Activated CD4-positive, alpha-beta memory T cell treated with anti-CD3 and anti-CD28 coated beads for 36 hours (primary cell): ENCODE results near the gene TPST2. TPM values are rescaled to one million over a fixed set of nuclear protein-coding genes. Genes with fewer than 3 reads are reported as not detected.
"Not testable (repeated sequence)": the region's sequence is repeated elsewhere in the genome, so short reads cannot be mapped to it uniquely, and the experiment has no call there.

ENCODE experiments used
- CTCF ChIA-PET: fragments of 350-600 bp; sonication (Branson Sonifier 250); formaldehyde crosslinking; loops from one replicate; lab custom pipeline; 2021; ENCODE audit warnings: antibody characterized with exemption, inconsistent platforms; lab: Charles Lee
- POLR2A ChIA-PET: fragments of 350-600 bp; sonication (Branson Sonifier 250); formaldehyde crosslinking; loops from one replicate; lab custom pipeline; 2021; ENCODE audit warnings: antibody characterized with exemption; lab: Charles Lee
- DNase-seq: peaks from one replicate; pipeline ENCODE4 v3.0.0-alpha.2; 2020
- H3K27ac Mint-ChIP-seq: one replicate; pipeline ENCODE4 v1.8.0; 2021; ENCODE audit warnings: mixed read lengths
- H3K27me3 Mint-ChIP-seq: one replicate; pipeline ENCODE4 v1.8.0; 2021; ENCODE audit warnings: mixed read lengths
- H3K36me3 Mint-ChIP-seq: one replicate; pipeline ENCODE4 v1.8.0; 2021; ENCODE audit warnings: mixed read lengths
- H3K4me1 Mint-ChIP-seq: one replicate; pipeline ENCODE4 v1.8.0; 2021; ENCODE audit warnings: low read depth, mixed read lengths
- H3K4me3 Mint-ChIP-seq: one replicate; pipeline ENCODE4 v1.8.0; 2021; ENCODE audit warnings: mild to moderate bottlenecking, mixed read lengths
- H3K9me3 Mint-ChIP-seq: one replicate; pipeline ENCODE4 v1.8.0; 2021; ENCODE audit warnings: mixed read lengths
- intact Hi-C: fragments of 100-400 bp; cut with micrococcal nuclease; formaldehyde crosslinking; loops from one replicate; pipeline ENCODE4 v1.15.1; 2023
- total RNA-seq, 2 experiments: library from RNA; stranded (reverse); gene quantifications; one replicate each; pipeline ENCODE4 v1.2.3, GENCODE V29; 2021

The TPST2 gene
- total RNA-seq, 2 experiments from 2014 or later = 27.9 to 31.2 TPM

DNA sequence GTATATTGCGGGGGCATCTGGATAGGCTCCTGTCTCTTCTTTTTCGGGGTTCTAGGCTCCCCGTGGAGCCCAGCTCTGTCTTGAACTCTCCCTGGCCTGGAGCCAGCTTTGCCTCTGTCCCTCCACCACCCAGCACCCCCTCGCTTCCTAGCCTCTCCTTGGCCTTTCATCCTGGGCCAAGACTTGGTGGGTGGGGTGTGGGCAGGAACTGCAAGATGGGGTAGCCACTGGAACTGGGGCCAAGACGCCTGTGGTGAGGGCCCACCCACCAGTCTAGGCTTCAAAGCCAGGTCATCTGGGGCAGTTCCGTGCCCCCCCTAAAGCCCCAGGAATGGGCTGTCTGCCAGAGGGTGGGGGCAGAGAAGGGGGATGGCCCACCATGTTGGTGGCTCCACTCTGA lies 29.6 kb upstream of the TPST2 start:
- no peak for DNase-seq
- intact Hi-C loops = no loop called here
- no peaks in the 10 kb centered on the region for H3K27me3 Mint-ChIP-seq
- H3K36me3 Mint-ChIP-seq = no peaks in the 10 kb centered on the region
- no peak overlapping the region for H3K27ac Mint-ChIP-seq
- ChIA-PET POLR2A (no interaction called here), CTCF (no interaction called here)
- H3K4me3 Mint-ChIP-seq = no peak overlapping the region
- no peaks in the 10 kb centered on the region for H3K4me1 Mint-ChIP-seq
- H3K9me3 Mint-ChIP-seq = peaks cover 3% of the 10 kb centered on the region

GRCh38 chr22:26618455-26618854 lies 28.5 kb upstream of the TPST2 start:
- H3K4me3 Mint-ChIP-seq = no peak overlapping the region
- intact Hi-C loops = no loop called here
- POLR2A ChIA-PET = no interaction called here
- H3K9me3 Mint-ChIP-seq = no peaks in the 10 kb centered on the region
- no peaks in the 10 kb centered on the region for H3K27me3 Mint-ChIP-seq
- H3K36me3 Mint-ChIP-seq = no peaks in the 10 kb centered on the region
- DNase-seq = no peak
- no peaks in the 10 kb centered on the region for H3K4me1 Mint-ChIP-seq
- H3K27ac Mint-ChIP-seq = no peak overlapping the region
- CTCF ChIA-PET = no interaction called here

DNA sequence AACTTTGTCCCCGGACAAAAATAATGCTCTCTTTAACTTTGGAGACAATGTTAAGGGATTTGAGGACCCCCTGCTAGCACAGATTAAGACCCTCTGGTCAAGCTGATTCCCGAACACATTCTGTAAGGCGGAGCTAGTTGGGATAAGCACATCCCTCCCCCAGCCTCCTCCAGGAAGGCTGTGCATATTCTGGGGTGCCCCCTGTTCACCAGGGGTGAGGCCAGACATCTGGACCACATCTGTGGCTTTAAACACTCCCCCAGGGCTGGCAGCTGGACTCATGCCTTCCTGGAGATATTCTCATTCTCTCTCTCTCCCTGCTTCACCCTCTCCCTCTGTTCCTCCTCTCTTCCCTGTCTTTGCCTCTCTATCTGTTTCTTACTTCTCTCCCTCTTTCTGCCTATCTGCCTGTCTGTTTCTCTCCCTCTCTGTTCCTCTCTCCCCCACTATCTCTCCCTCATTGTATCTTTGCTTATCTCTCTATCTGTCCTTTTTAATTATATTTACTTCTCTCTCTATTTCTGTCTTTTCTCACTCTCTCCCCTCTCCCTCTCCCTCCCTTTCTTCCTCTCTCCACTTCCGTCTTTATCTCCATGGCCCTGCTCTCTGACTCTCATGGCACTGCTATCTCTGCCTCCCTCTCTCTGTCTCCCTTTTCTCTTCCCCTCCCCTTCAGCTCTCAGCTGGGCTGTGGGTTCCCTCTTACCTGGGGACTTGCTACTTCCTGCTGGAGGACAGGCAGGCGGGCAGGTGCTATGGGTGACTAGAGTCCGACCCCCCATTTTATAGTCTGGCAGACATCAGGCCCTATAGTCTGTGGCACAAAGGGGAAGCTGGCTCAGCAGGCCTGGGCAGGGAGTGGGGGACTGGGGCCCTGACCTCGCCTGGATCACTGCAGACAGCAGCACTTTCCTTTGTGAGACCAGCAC lies 27.6 kb upstream of the TPST2 start, which contains the start of gene CRYBB1:
TSS of gene CRYBB1 (minus strand) at position 757 of the 929 bp plus-strand sequence. CDS start 1,708 bp downstream, outside the sequence.
- CTCF ChIA-PET = no interaction called here
- Mint-ChIP-seq H3K36me3 (no peaks in the 10 kb centered on the region), H3K4me3 (no peak within 1 kb of the TSS), H3K4me1 (no peaks in the 10 kb centered on the region), H3K9me3 (no peaks in the 10 kb centered on the region), H3K27me3 (no peaks in the 10 kb centered on the region), H3K27ac (no peak within 1 kb of the TSS)
- DNase-seq = no peak
- intact Hi-C loops = no loop called here
- POLR2A ChIA-PET = no interaction called here

- CTCF ChIA-PET = no interaction called here
- H3K9me3 Mint-ChIP-seq = no peaks in the 10 kb centered on the region
- H3K36me3 Mint-ChIP-seq = no peaks in the 10 kb centered on the region
- no peak overlapping the region for H3K4me3 Mint-ChIP-seq
- no peak overlapping the region for H3K27ac Mint-ChIP-seq
- DNase-seq = no peak
- no peaks in the 10 kb centered on the region for H3K27me3 Mint-ChIP-seq
- intact Hi-C loops = no loop called here
- POLR2A ChIA-PET = no interaction called here
- H3K4me1 Mint-ChIP-seq = no peaks in the 10 kb centered on the region
These were observed 26.7 kb upstream of the TPST2 start for GRCh38 chr22:26616650-26617049.

GRCh38 chr22:26615830-26616435 lies 26.0 kb upstream of the TPST2 start:
- Mint-ChIP-seq H3K4me1 (no peaks in the 10 kb centered on the region), H3K36me3 (no peaks in the 10 kb centered on the region), H3K9me3 (no peaks in the 10 kb centered on the region), H3K4me3 (no peak overlapping the region), H3K27ac (no peak overlapping the region), H3K27me3 (no peaks in the 10 kb centered on the region)
- intact Hi-C loops = no loop called here
- POLR2A ChIA-PET = no interaction called here
- DNase-seq = no peak
- CTCF ChIA-PET = no interaction called here

DNA sequence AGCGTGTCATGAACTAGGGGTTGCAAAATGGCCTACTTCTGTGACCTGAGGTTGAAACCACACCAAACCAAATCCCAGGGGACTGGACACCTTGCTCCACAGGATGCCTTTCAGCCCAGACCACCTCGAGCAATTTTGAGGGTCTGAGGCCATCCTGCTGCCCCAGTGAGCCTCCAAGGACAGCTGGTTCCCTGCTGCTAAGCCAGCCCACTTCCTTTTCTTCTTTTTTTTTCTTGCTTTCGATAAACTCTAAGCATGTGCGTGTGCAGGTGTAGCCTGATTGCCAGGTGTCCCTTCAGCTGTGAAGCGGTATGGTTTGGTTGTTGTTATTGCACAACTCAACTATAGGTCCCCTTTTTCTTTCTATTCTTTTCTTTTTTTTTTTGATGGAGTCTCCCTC lies 25.2 kb upstream of the TPST2 start:
- Mint-ChIP-seq H3K9me3 (no peaks in the 10 kb centered on the region), H3K4me3 (no peak overlapping the region), H3K4me1 (peaks cover 7% of the 10 kb centered on the region), H3K27ac (no peak overlapping the region), H3K36me3 (no peaks in the 10 kb centered on the region), H3K27me3 (no peaks in the 10 kb centered on the region)
- POLR2A ChIA-PET = no interaction called here
- intact Hi-C loops = no loop called here
- CTCF ChIA-PET = no interaction called here
- DNase-seq = no peak

- no peaks in the 10 kb centered on the region for H3K27me3 Mint-ChIP-seq
- CTCF ChIA-PET = no interaction called here
These were observed 24.4 kb upstream of the TPST2 start for GRCh38 chr22:26614322-26614721.

GRCh38 chr22:26613753-26614152 lies 23.8 kb upstream of the TPST2 start:
- POLR2A ChIA-PET, intact Hi-C loops, H3K9me3 Mint-ChIP-seq, H3K27ac Mint-ChIP-seq, DNase-seq, H3K36me3 Mint-ChIP-seq, CTCF ChIA-PET, H3K4me3 Mint-ChIP-seq, H3K27me3 Mint-ChIP-seq: not testable (repeated sequence)
- H3K4me1 Mint-ChIP-seq = peaks cover 18% of the 10 kb centered on the region

More at GRCh38 chr22:26614322-26614721, 24.4 kb upstream of the TPST2 start:
- Mint-ChIP-seq H3K9me3 (no peaks in the 10 kb centered on the region), H3K4me1 (peaks cover 16% of the 10 kb centered on the region), H3K36me3 (no peaks in the 10 kb centered on the region), H3K27ac (no peak overlapping the region), H3K4me3 (no peak overlapping the region)
- no peak for DNase-seq
- POLR2A ChIA-PET = no interaction called here
- intact Hi-C loops = no loop called here

- peaks cover 18% of the 10 kb centered on the region for H3K4me1 Mint-ChIP-seq
- POLR2A ChIA-PET = no interaction called here
- intact Hi-C loops = no loop called here
These were observed 22.7 kb upstream of the TPST2 start for GRCh38 chr22:26612652-26613051.

DNA sequence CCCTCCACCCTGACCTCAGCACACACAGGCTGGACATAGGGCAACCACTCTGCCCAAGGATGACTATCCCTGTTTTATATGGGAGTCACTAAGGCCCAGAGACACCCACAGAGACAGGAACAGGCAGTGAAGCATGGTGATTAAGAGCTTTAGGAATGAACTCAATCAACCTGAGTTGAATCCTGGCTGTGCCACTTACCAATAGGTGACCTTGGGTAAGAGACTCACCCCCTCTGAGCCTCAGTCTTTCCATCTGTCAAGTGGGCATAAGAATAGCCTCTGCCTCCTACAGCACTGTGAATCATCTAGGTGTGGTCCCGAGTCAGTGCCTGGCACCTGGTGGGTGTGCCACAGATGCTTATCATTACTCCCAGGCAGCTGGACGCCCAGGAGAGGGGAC lies 21.1 kb upstream of the TPST2 start:
- Mint-ChIP-seq H3K27me3 (no peaks in the 10 kb centered on the region), H3K4me3 (no peak overlapping the region), H3K9me3 (no peaks in the 10 kb centered on the region), H3K27ac (no peak overlapping the region), H3K4me1 (peaks cover 21% of the 10 kb centered on the region), H3K36me3 (no peaks in the 10 kb centered on the region)
- POLR2A ChIA-PET = interaction anchor here (1.3 kb wide), 1 partner anchor 179 kb away, joined by 3 read pairs; no protein-coding TSS in a partner anchor
- intact Hi-C loops = loop anchor here (1.0 to 2.0 kb wide), 2 partner anchors 19 to 32 kb away; no protein-coding TSS in a partner anchor
- CTCF ChIA-PET = no interaction called here
- DNase-seq = peak; percentile 22

More at GRCh38 chr22:26612652-26613051, 22.7 kb upstream of the TPST2 start:
- Mint-ChIP-seq H3K27ac (no peak overlapping the region), H3K27me3 (no peaks in the 10 kb centered on the region), H3K36me3 (no peaks in the 10 kb centered on the region), H3K9me3 (no peaks in the 10 kb centered on the region), H3K4me3 (no peak overlapping the region)
- no peak for DNase-seq
- CTCF ChIA-PET = no interaction called here

- Mint-ChIP-seq H3K36me3 (no peaks in the 10 kb centered on the region), H3K9me3 (no peaks in the 10 kb centered on the region), H3K4me3 (no peak overlapping the region), H3K27me3 (no peaks in the 10 kb centered on the region), H3K4me1 (peaks cover 21% of the 10 kb centered on the region), H3K27ac (peak overlapping the region; percentile 50)
- DNase-seq = peak; percentile 80
- intact Hi-C loops = loop anchor here (1.0 to 2.0 kb wide), 2 partner anchors 18 to 32 kb away; no protein-coding TSS in a partner anchor
- POLR2A ChIA-PET = interaction anchor here (0.7 to 1.3 kb wide), 3 partner anchors 20 to 179 kb away, joined by 3 to 4 read pairs (median 3); partner anchors contain the start of gene TPST2
- CTCF ChIA-PET = no interaction called here
These were observed 20.4 kb upstream of the TPST2 start for GRCh38 chr22:26610072-26610958.
